NT2/D1 (cell line): ENCODE data around the gene ERG.

Experiments used
- SUZ12 ChIP-seq: IDR thresholded peaks from 2 replicates; pipeline ENCODE4 v1.6.1; 2011; ENCODE audit not compliant: insufficient read length, insufficient read depth; ENCODE audit errors: extremely low read depth
- YY1 ChIP-seq: IDR thresholded peaks from 2 replicates; pipeline ENCODE4 v1.6.1; 2011; ENCODE audit not compliant: insufficient read length, insufficient read depth
- ZNF274 ChIP-seq: IDR thresholded peaks from 2 replicates; pipeline ENCODE4 v1.6.1; 2011; ENCODE audit warnings: mild to moderate bottlenecking, low read depth, low read length

DNA sequence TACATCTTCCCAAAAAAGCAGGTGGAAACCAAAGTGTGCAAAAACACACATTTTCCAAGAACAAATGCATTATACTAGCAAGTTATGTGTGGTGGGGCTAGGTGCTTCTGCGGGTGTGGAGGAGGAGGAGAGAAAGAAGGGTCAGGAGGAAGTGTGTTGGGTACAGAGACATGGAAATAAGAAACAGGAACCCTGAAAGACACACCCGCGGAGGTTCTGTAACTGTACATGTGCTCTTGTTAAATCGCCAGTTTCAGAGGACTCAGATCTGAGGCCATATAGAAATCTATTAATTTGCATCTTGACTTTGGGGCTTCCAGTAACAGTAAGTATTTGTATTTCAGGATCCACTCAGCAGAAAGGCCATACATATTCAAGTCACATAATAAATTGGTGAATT lies 30.9 kb downstream of the ERG start:
- no peak for TF ChIP-seq SUZ12
- TF ChIP-seq ZNF274 = no peak
- TF ChIP-seq YY1 = no peak
